Caco-2 (cell line): Measurements from ENCODE around the gene SNN. TPM values are rescaled to one million over a fixed set of nuclear protein-coding genes. Genes with fewer than 3 reads are reported as not detected.

Source experiments
- BruUV-seq: library from RNA; stranded (reverse); fragments of 400-500 nt; replicated peaks from 2 replicates; lab custom pipeline; 2021; lab: Mats Ljungman, UMichigan
- CTCF ChIA-PET: fragments of 300-600 bp; sonication (Branson Sonifier 250); formaldehyde crosslinking; loops from one replicate; lab custom pipeline; 2022; ENCODE audit warnings: antibody characterized with exemption; lab: Charles Lee
- POLR2A ChIA-PET: fragments of 300-600 bp; sonication (Branson Sonifier 250); formaldehyde crosslinking; loops from one replicate; lab custom pipeline; 2022; ENCODE audit warnings: antibody characterized with exemption; lab: Charles Lee
- DNase-seq, 2 experiments: peaks; one replicate each; pipeline versions ENCODE4 v3.0.0 to v3.0.0-alpha.2; 2020 to 2022
- H3K27me3 ChIP-seq: replicated peaks from 2 replicates; pipeline ENCODE4 v1.6.0; 2011; ENCODE audit warnings: low read length; ENCODE audit not compliant: control insufficient read depth, insufficient read depth
- H3K36me3 ChIP-seq: 2 replicates; pipeline ENCODE4 v1.5.1; 2011; ENCODE audit warnings: low read length; ENCODE audit not compliant: control insufficient read depth, insufficient read depth
- H3K4me1 ChIP-seq: fragments of 250-450 bp; sonication (Bioruptor Pico); 2 replicates; pipeline ENCODE4 v1.5.1; 2020; ENCODE audit warnings: mild to moderate bottlenecking
- H3K4me3 ChIP-seq: 2 replicates; pipeline ENCODE4 v1.5.1; 2011; ENCODE audit warnings: low read depth, mild to moderate bottlenecking, control low read depth, low read length
- H3K9me3 ChIP-seq: fragments of 250-450 bp; sonication (Bioruptor Pico); 2 replicates; pipeline ENCODE4 v1.5.1; 2020; ENCODE audit warnings: mild to moderate bottlenecking, moderate library complexity
- H3K27ac Mint-ChIP-seq: one replicate; pipeline ENCODE4 v1.8.0; 2022; ENCODE audit warnings: mixed read lengths; ENCODE audit not compliant: unreplicated experiment
- H3K27me3 Mint-ChIP-seq: one replicate; pipeline ENCODE4 v1.8.0; 2022; ENCODE audit warnings: mixed read lengths; ENCODE audit not compliant: insufficient read depth, unreplicated experiment
- H3K36me3 Mint-ChIP-seq: one replicate; pipeline ENCODE4 v1.8.0; 2022; ENCODE audit warnings: mild to moderate bottlenecking, mixed read lengths; ENCODE audit not compliant: insufficient read depth, unreplicated experiment
- H3K4me1 Mint-ChIP-seq: one replicate; pipeline ENCODE4 v1.8.0; 2022; ENCODE audit warnings: low read depth, mixed read lengths; ENCODE audit not compliant: unreplicated experiment
- H3K4me3 Mint-ChIP-seq: one replicate; pipeline ENCODE4 v1.8.0; 2022; ENCODE audit warnings: mild to moderate bottlenecking, moderate library complexity, mixed read lengths; ENCODE audit not compliant: unreplicated experiment
- H3K9me3 Mint-ChIP-seq: one replicate; pipeline ENCODE4 v1.8.0; 2022; ENCODE audit warnings: mixed read lengths; ENCODE audit not compliant: unreplicated experiment
- CTCF ChIP-seq, 2 experiments: fragments of 200-600 bp in 1 of 2; IDR thresholded peaks; 1 replicate in 1 of 2; 2 replicates in 1 of 2; pipeline versions ENCODE4 v1.5.1 to v1.8.0; 2011 to 2022; ENCODE audit warnings: antibody characterized with exemption in 1 of 2, control low read depth in 1 of 2, inconsistent platforms in 1 of 2, low read depth in 1 of 2, low read length in 1 of 2, mild to moderate bottlenecking in 1 of 2, moderate library complexity in 1 of 2; ENCODE audit not compliant: insufficient read depth in 1 of 2, severe bottlenecking in 1 of 2, unreplicated experiment in 1 of 2
- intact Hi-C: fragments of 100-400 bp; cut with micrococcal nuclease; formaldehyde crosslinking; loops from one replicate; pipeline ENCODE4 v1.10.0; 2022; ENCODE audit not compliant: unreplicated experiment
- total RNA-seq: library from RNA; stranded (reverse); gene quantifications from 2 replicates; pipeline ENCODE4 v1.2.3, GENCODE V29; 2022

Gene SNN
- total RNA-seq, 1 experiment from 2014 or later: 12.8 TPM

GRCh38 chr16:11700264-11701029 lies 32.2 kb downstream of the SNN start:
- POLR2A ChIA-PET: no interaction called here
- Mint-ChIP-seq H3K9me3 (no peaks in the 10 kb centered on the region), H3K27me3 (no peaks in the 10 kb centered on the region), H3K27ac (no peak overlapping the region), H3K4me3 (no peak overlapping the region), H3K4me1 (peaks cover 11% of the 10 kb centered on the region), H3K36me3 (peaks cover 34% of the 10 kb centered on the region)
- no peak overlapping the region for H3K4me3 ChIP-seq
- DNase-seq: peak in 1 of 2 experiments; percentile 24
- no peaks in the 10 kb centered on the region for H3K27me3 ChIP-seq
- no peak for TF ChIP-seq CTCF (IDR thresholded peaks at IDR 0.05; ENCODE audit: insufficient read depth in 1 of 2, low read depth in 1 of 2, low read length in 1 of 2, severe bottlenecking in 1 of 2, unreplicated experiment in 1 of 2)
- intact Hi-C loops: no loop called here
- H3K4me1 ChIP-seq: peaks cover 10% of the 10 kb centered on the region; the same call in 1 of the 2 replicates
- H3K36me3 ChIP-seq: peaks cover 4% of the 10 kb centered on the region; the same call in 1 of the 2 replicates
- BruUV-seq: no TSS peak
- CTCF ChIA-PET: interaction anchor here (0.9 kb wide), 1 partner anchor 64 kb away, joined by 3 read pairs; no protein-coding TSS in a partner anchor
- no peaks in the 10 kb centered on the region for H3K9me3 ChIP-seq

GRCh38 chr16:11705311-11706025 lies 37.2 kb downstream of the SNN start:
- POLR2A ChIA-PET: no interaction called here
- no TSS peak for BruUV-seq
- CTCF ChIA-PET: no interaction called here

More at GRCh38 chr16:11705311-11706025, 37.2 kb downstream of the SNN start:
- Mint-ChIP-seq H3K27ac (no peak overlapping the region), H3K27me3 (no peaks in the 10 kb centered on the region), H3K4me3 (no peak overlapping the region), H3K4me1 (peaks cover 5% of the 10 kb centered on the region), H3K9me3 (no peaks in the 10 kb centered on the region), H3K36me3 (peaks cover 15% of the 10 kb centered on the region)
- DNase-seq: no peak
- Histone ChIP-seq H3K4me3 (no peak overlapping the region), H3K9me3 (no peaks in the 10 kb centered on the region), H3K27me3 (no peaks in the 10 kb centered on the region), H3K36me3 (no peaks in the 10 kb centered on the region), H3K4me1 (peaks cover 3% of the 10 kb centered on the region; the same call in 1 of the 2 replicates)
- intact Hi-C loops: no loop called here
- no peak for TF ChIP-seq CTCF (IDR thresholded peaks at IDR 0.05; ENCODE audit: insufficient read depth in 1 of 2, low read depth in 1 of 2, low read length in 1 of 2, severe bottlenecking in 1 of 2, unreplicated experiment in 1 of 2)
